Tibial artery (tissue), 4 donors: ENCODE results near the gene SPATS1.
"Not testable (repeated sequence)": the region's sequence is repeated elsewhere in the genome, so short reads cannot be mapped to it uniquely, and the experiment has no call there.

ENCODE experiments used
- DNase-seq, 2 donors: peaks; one replicate each; pipeline ENCODE4 v3.0.0-alpha.2; 2019
- H3K27ac ChIP-seq, 2 donors: fragments of 200-600 bp; sonication (generic) in 1 of 2; 1 replicate in 1 of 2; 2 replicates in 1 of 2; pipeline ENCODE4 v1.5.1; 2018 to 2019; ENCODE audit warnings: mild to moderate bottlenecking in 1 of 2
- H3K27me3 ChIP-seq, 2 donors: fragments of 200-600 bp; sonication (generic) in 1 of 2; one replicate each; pipeline versions ENCODE4 v1.5.1 to v1.6.0; 2016 to 2019
- H3K36me3 ChIP-seq, 3 donors: fragments of 200-600 bp; sonication (generic) in 2 of 3; one replicate each; pipeline ENCODE4 v1.5.1; 2016 to 2019; ENCODE audit warnings: mild to moderate bottlenecking in 2 of 3
- H3K4me1 ChIP-seq, 4 donors: fragments of 200-600 bp; sonication (generic) in 2 of 4; 1 replicate in 3 of 4; 2 replicates in 1 of 4; pipeline ENCODE4 v1.5.1; 2016 to 2019
- H3K4me3 ChIP-seq, 2 donors: fragments of 200-600 bp; sonication (generic) in 1 of 2; 1 replicate in 1 of 2; 2 replicates in 1 of 2; pipeline ENCODE4 v1.5.1; 2018 to 2019; ENCODE audit warnings: mild to moderate bottlenecking in 2 of 2
- H3K9me3 ChIP-seq, 3 donors: fragments of 200-600 bp; sonication (generic) in 1 of 3; one replicate each; pipeline ENCODE4 v1.5.1; 2016 to 2019
- CTCF ChIP-seq, 2 experiments: fragments of 200-600 bp in 1 of 2; fragments of 450-650 bp in 1 of 2; IDR thresholded peaks; one replicate each; pipeline ENCODE4 v1.5.1; 2017 to 2019; ENCODE audit warnings: antibody characterized with exemption in 2 of 2, mild to moderate bottlenecking in 1 of 2, moderate library complexity in 1 of 2
- intact Hi-C: fragments of 100-400 bp; cut with DNase I; formaldehyde crosslinking; loops from one replicate; pipeline ENCODE4 v1.15.0; 2023; ENCODE audit warnings: low total_unique reads

The SPATS1 gene

GRCh38 chr6:44339763-44340625 lies 2.5 kb upstream of the SPATS1 start:
- H3K9me3 ChIP-seq = no peaks in the 10 kb centered on the region
- H3K27me3 ChIP-seq = peaks cover 0 to 47% of the 10 kb centered on the region in 2 donors
- TF ChIP-seq CTCF (IDR thresholded peaks at IDR 0.05) = no peak
- no peak overlapping the region for H3K27ac ChIP-seq
- no peaks in the 10 kb centered on the region for H3K36me3 ChIP-seq
- H3K4me3 ChIP-seq = no peak overlapping the region
- no peak for DNase-seq
- peaks cover 0 to 23% (median 7%) of the 10 kb centered on the region in 4 donors for H3K4me1 ChIP-seq
- intact Hi-C loops = loop anchor here (5.0 kb wide), 1 partner anchor 73 kb away; the partner anchor contains the start of gene NFKBIE

GRCh38 chr6:44341095-44341890 lies 1.2 kb upstream of the SPATS1 start:
- intact Hi-C loops = no loop called here
- H3K27ac ChIP-seq = no peak overlapping the region
- H3K4me3 ChIP-seq = no peak overlapping the region
- DNase-seq = no peak
- peaks cover 0 to 41% of the 10 kb centered on the region in 2 donors for H3K27me3 ChIP-seq
- peaks cover 0 to 23% (median 7%) of the 10 kb centered on the region in 4 donors for H3K4me1 ChIP-seq
- no peak for TF ChIP-seq CTCF (IDR thresholded peaks at IDR 0.05)
- H3K9me3 ChIP-seq = no peaks in the 10 kb centered on the region
- no peaks in the 10 kb centered on the region for H3K36me3 ChIP-seq

- Histone ChIP-seq H3K36me3 (no peaks in the 10 kb centered on the region), H3K9me3 (no peaks in the 10 kb centered on the region), H3K4me1 (peaks cover 0 to 23% (median 7%) of the 10 kb centered on the region in 4 donors), H3K27me3 (peaks cover 0 to 40% of the 10 kb centered on the region in 2 donors), H3K27ac (no peak overlapping the region), H3K4me3 (peak overlapping the region; percentile 13 to 41)
- TF ChIP-seq CTCF (IDR thresholded peaks at IDR 0.05) = no peak
- intact Hi-C loops = no loop called here
- DNase-seq = peak in 1 of 2 donors; percentile 23
These were observed 398 bp upstream of the SPATS1 start for GRCh38 chr6:44342052-44342451.

GRCh38 chr6:44346818-44347217 lies 4.4 kb downstream of the SPATS1 start:
- H3K9me3 ChIP-seq, H3K27ac ChIP-seq, intact Hi-C loops, DNase-seq, H3K36me3 ChIP-seq, H3K4me3 ChIP-seq: not testable (repeated sequence)
- peaks cover 0 to 12% (median 7%) of the 10 kb centered on the region in 4 donors for H3K4me1 ChIP-seq
- peaks cover 0 to 27% of the 10 kb centered on the region in 2 donors for H3K27me3 ChIP-seq

GRCh38 chr6:44349904-44350649 lies 7.6 kb downstream of the SPATS1 start:
- TF ChIP-seq CTCF (IDR thresholded peaks at IDR 0.05) = no peak
- H3K27me3 ChIP-seq = peaks cover 0 to 8% of the 10 kb centered on the region in 2 donors
- DNase-seq = no peak
- H3K27ac ChIP-seq = no peak overlapping the region
- no peak overlapping the region for H3K4me3 ChIP-seq
- no peaks in the 10 kb centered on the region for H3K4me1 ChIP-seq
- no peaks in the 10 kb centered on the region for H3K36me3 ChIP-seq
- intact Hi-C loops = no loop called here
- no peaks in the 10 kb centered on the region for H3K9me3 ChIP-seq

GRCh38 chr6:44350650-44350994 lies 8.2 kb downstream of the SPATS1 start:
- intact Hi-C loops, H3K27me3 ChIP-seq, H3K4me3 ChIP-seq, DNase-seq, H3K4me1 ChIP-seq, H3K36me3 ChIP-seq, H3K9me3 ChIP-seq, H3K27ac ChIP-seq: not testable (repeated sequence)
